ENCODE measurements around the gene GARNL3.

- TF ChIP-seq POLR2A (IDR thresholded peaks at IDR 0.05) (no peak), CTCF (IDR thresholded peaks at IDR 0.05) (no peak)
These were observed 115.9 kb downstream of the GARNL3 start for GRCh38 chr9:127380479-127380878.
